Natural killer cell (primary cell): ENCODE measurements around the gene SMARCC1. TPM values are rescaled to one million over a fixed set of nuclear protein-coding genes. Genes with fewer than 3 reads are reported as not detected.

Experiments
- ATAC-seq, 3 donors: fragments of 150-1000 bp in 2 of 3; fragments of 200-7000 bp in 1 of 3; cut with Tn5 transposase; 1 replicate in 1 of 3; 2 replicates in 2 of 3; pipeline ENCODE4 v1.10.0; 2021; ENCODE audit warnings: mild to moderate bottlenecking in 2 of 3, moderate library complexity in 2 of 3
- DNase-seq, 2 donors: peaks; one replicate each; pipeline versions ENCODE4 v3.0.0 to v3.0.0-alpha.2; 2013 to 2021; ENCODE audit warnings: mixed read lengths in 1 of 2
- H3K27ac ChIP-seq: one replicate; pipeline ENCODE4 v1.5.1; 2013; ENCODE audit warnings: mild to moderate bottlenecking, low read length
- H3K27me3 ChIP-seq: one replicate; pipeline ENCODE4 v1.6.1; 2013; ENCODE audit warnings: low read length; ENCODE audit not compliant: control insufficient read depth, insufficient read depth
- H3K36me3 ChIP-seq: one replicate; pipeline ENCODE4 v1.6.1; 2013; ENCODE audit warnings: low read length; ENCODE audit not compliant: control insufficient read depth, insufficient read depth
- H3K4me1 ChIP-seq: one replicate; pipeline ENCODE4 v1.6.1; 2013; ENCODE audit warnings: low read length; ENCODE audit not compliant: control insufficient read depth, insufficient read depth
- H3K4me3 ChIP-seq: one replicate; pipeline ENCODE4 v1.5.1; 2013; ENCODE audit warnings: low read length
- H3K9me3 ChIP-seq: one replicate; pipeline ENCODE4 v1.6.1; 2013; ENCODE audit warnings: low read length; ENCODE audit not compliant: control insufficient read depth, insufficient read depth
- H3K27ac Mint-ChIP-seq, 2 donors: one replicate each; pipeline ENCODE4 v1.8.0; 2022; ENCODE audit warnings: mild to moderate bottlenecking in 2 of 2, mixed read lengths in 2 of 2, moderate library complexity in 1 of 2
- H3K27me3 Mint-ChIP-seq, 2 donors: one replicate each; pipeline ENCODE4 v1.8.0; 2022; ENCODE audit warnings: low read depth in 2 of 2, mixed read lengths in 2 of 2
- H3K36me3 Mint-ChIP-seq: one replicate; pipeline ENCODE4 v1.8.0; 2022; ENCODE audit warnings: mixed read lengths
- H3K4me1 Mint-ChIP-seq, 2 donors: one replicate each; pipeline ENCODE4 v1.8.0; 2022; ENCODE audit warnings: mixed read lengths in 2 of 2
- H3K4me3 Mint-ChIP-seq: one replicate; pipeline ENCODE4 v1.8.0; 2022; ENCODE audit warnings: mild to moderate bottlenecking, moderate library complexity, mixed read lengths
- H3K9me3 Mint-ChIP-seq, 2 donors: one replicate each; pipeline ENCODE4 v1.8.0; 2022; ENCODE audit warnings: mixed read lengths in 2 of 2
- WGBS: methylation state at CpG from one replicate; pipeline ENCODE4 v1.1.7; 2013; ENCODE audit warnings: missing lambda C conversion rate; ENCODE audit not compliant: insufficient coverage; 5-methylcytosine and 5-hydroxymethylcytosine counted together
- intact Hi-C: fragments of 100-400 bp; cut with micrococcal nuclease; formaldehyde crosslinking; loops from one replicate; pipeline ENCODE4 v1.14.2; 2022
- total RNA-seq, 4 donors: library from RNA; stranded (reverse); fragments of 120-200 nt in 1 of 4; gene quantifications; one replicate each; pipeline versions ENCODE4 v1.2.3 to v1.2.4, GENCODE V29; 2013 to 2022
- TF ChIP-seq, protein P1 (sequence below): fragments of 200-600 bp; IDR thresholded peaks from one replicate; pipeline ENCODE4 v1.8.0; 2022; ENCODE audit warnings: antibody characterized with exemption

Gene SMARCC1
- total RNA-seq, 3 donors from 2014 or later (not counting 1 experiment from before 2014, with no cell fraction given), result 96.1 to 108 (median 102) TPM

DNA sequence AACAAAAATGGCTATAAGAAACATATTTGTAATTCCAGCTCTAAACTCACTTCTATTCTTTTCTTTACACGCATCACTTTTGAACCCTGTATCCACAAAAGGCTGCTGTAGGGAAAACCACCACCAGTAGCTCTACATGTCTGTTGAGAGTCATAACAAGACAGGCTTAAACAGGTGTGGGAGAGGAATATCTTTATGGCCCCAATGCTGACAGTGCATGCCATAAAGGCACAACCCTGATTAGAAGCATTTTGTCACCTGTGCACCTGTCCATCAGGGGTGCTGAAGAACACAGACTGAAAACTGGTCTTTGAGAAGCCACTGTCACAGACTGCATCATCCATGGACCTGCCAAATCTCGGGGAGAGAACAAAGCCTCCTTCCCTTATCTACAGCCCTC is 191.5 kb downstream of the SMARCC1 start:
- Mint-ChIP-seq H3K4me1 (no peaks in the 10 kb centered on the region), H3K27me3 (no peaks in the 10 kb centered on the region), H3K36me3 (peaks cover 6% of the 10 kb centered on the region), H3K4me3 (no peak overlapping the region), H3K27ac (no peak overlapping the region), H3K9me3 (no peaks in the 10 kb centered on the region)
- DNase-seq (no peak), ATAC-seq (no peak)
- no peak overlapping the region for H3K27ac ChIP-seq
- H3K9me3 ChIP-seq, result no peaks in the 10 kb centered on the region
- H3K4me3 ChIP-seq, result no peak overlapping the region
- TF ChIP-seq, protein P1, sequence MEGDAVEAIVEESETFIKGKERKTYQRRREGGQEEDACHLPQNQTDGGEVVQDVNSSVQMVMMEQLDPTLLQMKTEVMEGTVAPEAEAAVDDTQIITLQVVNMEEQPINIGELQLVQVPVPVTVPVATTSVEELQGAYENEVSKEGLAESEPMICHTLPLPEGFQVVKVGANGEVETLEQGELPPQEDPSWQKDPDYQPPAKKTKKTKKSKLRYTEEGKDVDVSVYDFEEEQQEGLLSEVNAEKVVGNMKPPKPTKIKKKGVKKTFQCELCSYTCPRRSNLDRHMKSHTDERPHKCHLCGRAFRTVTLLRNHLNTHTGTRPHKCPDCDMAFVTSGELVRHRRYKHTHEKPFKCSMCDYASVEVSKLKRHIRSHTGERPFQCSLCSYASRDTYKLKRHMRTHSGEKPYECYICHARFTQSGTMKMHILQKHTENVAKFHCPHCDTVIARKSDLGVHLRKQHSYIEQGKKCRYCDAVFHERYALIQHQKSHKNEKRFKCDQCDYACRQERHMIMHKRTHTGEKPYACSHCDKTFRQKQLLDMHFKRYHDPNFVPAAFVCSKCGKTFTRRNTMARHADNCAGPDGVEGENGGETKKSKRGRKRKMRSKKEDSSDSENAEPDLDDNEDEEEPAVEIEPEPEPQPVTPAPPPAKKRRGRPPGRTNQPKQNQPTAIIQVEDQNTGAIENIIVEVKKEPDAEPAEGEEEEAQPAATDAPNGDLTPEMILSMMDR, result no peak
- H3K4me1 ChIP-seq, result no peaks in the 10 kb centered on the region
- 93% methylated on average over 2 of the region's 2 CpGs for WGBS
- H3K36me3 ChIP-seq, result peaks cover 49% of the 10 kb centered on the region
- intact Hi-C loops, result no loop called here
- no peaks in the 10 kb centered on the region for H3K27me3 ChIP-seq

DNA sequence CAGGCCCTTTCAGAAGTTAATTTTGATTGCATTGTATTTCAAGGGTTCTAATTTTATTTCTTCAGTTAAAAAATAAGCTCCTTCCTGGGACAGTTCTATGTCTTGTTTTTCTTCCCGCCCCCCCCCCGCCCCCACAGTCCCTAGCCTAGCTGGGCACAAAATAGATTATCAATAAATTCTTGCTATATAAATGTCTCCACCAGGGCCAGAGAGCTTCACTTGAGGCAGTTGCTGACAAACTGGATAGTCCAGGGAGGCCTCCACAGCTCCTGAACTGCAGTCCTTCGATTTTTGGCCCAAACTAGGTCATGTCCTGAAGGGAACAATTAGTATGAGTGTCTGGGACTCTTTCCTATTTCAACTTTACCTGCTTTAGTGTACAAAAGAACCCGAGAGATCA is 193.1 kb downstream of the SMARCC1 start:
- Histone ChIP-seq H3K9me3 (no peaks in the 10 kb centered on the region), H3K27me3 (no peaks in the 10 kb centered on the region), H3K4me3 (no peak overlapping the region), H3K27ac (no peak overlapping the region), H3K36me3 (peaks cover 49% of the 10 kb centered on the region), H3K4me1 (no peaks in the 10 kb centered on the region)
- DNase-seq, result no peak
- no peak overlapping the region for H3K27ac Mint-ChIP-seq
- H3K36me3 Mint-ChIP-seq, result peaks cover 6% of the 10 kb centered on the region
- TF ChIP-seq, protein P1, result no peak
- intact Hi-C loops, result no loop called here
- H3K4me3 Mint-ChIP-seq, result no peak overlapping the region
- no peaks in the 10 kb centered on the region for H3K4me1 Mint-ChIP-seq
- WGBS, result 100% methylated on average over 3 of the region's 4 CpGs
- H3K9me3 Mint-ChIP-seq, result no peaks in the 10 kb centered on the region
- ATAC-seq, result no peak
- H3K27me3 Mint-ChIP-seq, result no peaks in the 10 kb centered on the region

DNA sequence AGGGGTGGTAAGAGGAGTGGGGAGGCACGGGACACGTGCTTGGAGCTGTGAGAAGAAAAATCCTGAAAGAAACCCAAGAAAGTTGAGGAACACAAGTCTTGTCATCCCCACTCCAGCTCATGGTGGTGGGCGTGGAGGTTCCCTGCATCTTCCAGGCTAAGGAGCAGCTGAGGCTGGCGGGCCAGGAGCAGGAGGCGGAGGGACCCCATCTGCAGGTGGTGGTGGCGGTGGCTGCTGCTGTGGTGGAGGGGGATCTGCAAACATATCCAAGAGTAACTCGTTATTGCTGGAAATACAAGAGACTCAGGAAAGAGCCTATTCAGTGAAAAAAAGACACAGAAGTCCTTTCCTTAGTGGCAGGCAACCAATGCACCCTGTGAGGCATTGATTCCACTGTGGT is 193.6 kb downstream of the SMARCC1 start:
- Mint-ChIP-seq H3K4me1 (no peaks in the 10 kb centered on the region), H3K4me3 (no peak overlapping the region), H3K9me3 (no peaks in the 10 kb centered on the region), H3K36me3 (peaks cover 6% of the 10 kb centered on the region), H3K27me3 (no peaks in the 10 kb centered on the region), H3K27ac (no peak overlapping the region)
- Histone ChIP-seq H3K27ac (no peak overlapping the region), H3K4me3 (no peak overlapping the region), H3K4me1 (no peaks in the 10 kb centered on the region), H3K9me3 (no peaks in the 10 kb centered on the region), H3K36me3 (peaks cover 47% of the 10 kb centered on the region), H3K27me3 (no peaks in the 10 kb centered on the region)
- TF ChIP-seq, protein P1, result no peak
- DNase-seq, result no peak
- over 99% methylated on average over 7 of the region's 7 CpGs for WGBS
- ATAC-seq, result no peak
- intact Hi-C loops, result no loop called here

DNA sequence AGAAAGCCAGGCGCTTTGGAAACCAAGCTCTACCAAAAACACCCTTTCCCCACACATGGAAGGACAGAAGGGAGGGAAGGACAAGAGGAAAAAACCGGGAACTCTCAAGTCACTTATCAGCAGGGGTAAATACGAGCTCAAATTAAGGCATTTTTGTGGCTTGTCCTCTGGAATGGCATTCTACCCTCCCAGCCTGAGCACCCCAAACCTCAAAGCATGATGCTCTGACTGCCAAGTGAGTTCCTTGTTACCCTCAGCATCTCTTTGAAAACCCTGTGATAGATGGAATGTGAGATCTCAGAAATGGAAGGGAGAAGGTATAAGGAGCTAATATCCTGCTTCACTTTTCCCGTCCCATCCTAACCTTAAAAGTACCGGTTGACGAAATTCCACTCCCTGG is 194.9 kb downstream of the SMARCC1 start:
- no peaks in the 10 kb centered on the region for H3K27me3 Mint-ChIP-seq
- H3K9me3 Mint-ChIP-seq, result no peaks in the 10 kb centered on the region
- no peak for DNase-seq
- no peak for ATAC-seq
- WGBS, result 100% methylated on average over 5 of the region's 6 CpGs
- H3K4me3 Mint-ChIP-seq, result no peak overlapping the region
- H3K4me1 Mint-ChIP-seq, result no peaks in the 10 kb centered on the region
- peak overlapping the region in 1 of 2 donors; percentile 52 for H3K27ac Mint-ChIP-seq
- H3K36me3 ChIP-seq, result peaks cover 47% of the 10 kb centered on the region
- H3K4me3 ChIP-seq, result no peak overlapping the region
- H3K9me3 ChIP-seq, result no peaks in the 10 kb centered on the region
- no peaks in the 10 kb centered on the region for H3K27me3 ChIP-seq
- peaks cover 6% of the 10 kb centered on the region for H3K36me3 Mint-ChIP-seq
- TF ChIP-seq, protein P1, result no peak
- H3K4me1 ChIP-seq, result no peaks in the 10 kb centered on the region
- intact Hi-C loops, result no loop called here
- H3K27ac ChIP-seq, result no peak overlapping the region
